Measurements from ENCODE around the gene NEU4. TPM values are rescaled to one million over a fixed set of nuclear protein-coding genes. Genes with fewer than 3 reads are reported as not detected.
"Not testable (repeated sequence)": the region's sequence is repeated elsewhere in the genome, so short reads cannot be mapped to it uniquely, and the experiment has no call there.

Gene NEU4
- total RNA-seq, 1 donor from 2014 or later: not detected

GRCh38 chr2:241802421-241803318 lies 6.3 kb upstream of the NEU4 start:
- H3K4me3 ChIP-seq (ENCODE audit: low read depth, low read length): no peak overlapping the region
- no peak for TF ChIP-seq CTCF (conservative IDR thresholded peaks at IDR 0.05; ENCODE audit: low read depth, low read length)
- no peak for DNase-seq (ENCODE audit: low read depth)

- no peak for TF ChIP-seq CTCF (conservative IDR thresholded peaks at IDR 0.05; ENCODE audit: low read depth, low read length)
- DNase-seq (ENCODE audit: low read depth): no peak
Observed at GRCh38 chr2:241803387-241804325, 5.3 kb upstream of the NEU4 start.

GRCh38 chr2:241804326-241805229 lies 4.4 kb upstream of the NEU4 start:
- DNase-seq (ENCODE audit: low read depth): no peak
- no peak overlapping the region for H3K4me3 ChIP-seq (ENCODE audit: low read depth, low read length)
- TF ChIP-seq CTCF (conservative IDR thresholded peaks at IDR 0.05; ENCODE audit: low read depth, low read length): no peak

More at GRCh38 chr2:241803387-241804325, 5.3 kb upstream of the NEU4 start:
- peak overlapping the region; percentile 13 for H3K4me3 ChIP-seq (ENCODE audit: low read depth, low read length)

GRCh38 chr2:241806217-241806616 lies 2.8 kb upstream of the NEU4 start:
- not testable (repeated sequence) for H3K4me3 ChIP-seq (ENCODE audit: low read depth, low read length); DNase-seq (ENCODE audit: low read depth)

GRCh38 chr2:241808051-241808720 lies 807 bp upstream of the NEU4 start:
- H3K4me3 ChIP-seq (ENCODE audit: low read depth, low read length): no peak overlapping the region
- TF ChIP-seq CTCF (conservative IDR thresholded peaks at IDR 0.05; ENCODE audit: low read depth, low read length): no peak
- DNase-seq (ENCODE audit: low read depth): no peak

- DNase-seq (ENCODE audit: low read depth): no peak
- no peak for TF ChIP-seq CTCF (conservative IDR thresholded peaks at IDR 0.05; ENCODE audit: low read depth, low read length)
- H3K4me3 ChIP-seq (ENCODE audit: low read depth, low read length): no peak overlapping the region
Observed at GRCh38 chr2:241809383-241810306, 652 bp downstream of the NEU4 start.
